Endothelial cell of umbilical vein (primary cell): Measurements from ENCODE around the gene TRAPPC11. TPM values are rescaled to one million over a fixed set of nuclear protein-coding genes. Genes with fewer than 3 reads are reported as not detected.

ENCODE experiments used
- BruUV-seq: library from RNA; stranded (reverse); fragments of 400-500 nt; replicated peaks from 2 replicates; lab custom pipeline; 2021; lab: Mats Ljungman, UMichigan
- CTCF ChIA-PET: fragments of 300-600, 350-600 bp; sonication (Branson Sonifier 250); formaldehyde crosslinking; loops from one replicate; lab custom pipeline; 2021; ENCODE audit warnings: antibody characterized with exemption, inconsistent platforms; lab: Charles Lee
- POLR2A ChIA-PET: fragments of 300-600, 350-600 bp; sonication (Branson Sonifier 250); formaldehyde crosslinking; loops from one replicate; lab custom pipeline; 2021; ENCODE audit warnings: antibody characterized with exemption, inconsistent platforms; lab: Charles Lee
- DNase-seq: peaks from one replicate; pipeline ENCODE4 v3.0.0-alpha.2; 2011; ENCODE audit warnings: low read depth, low spot score
- FAIRE-seq: peaks from 2 replicates; lab custom pipeline; 2011; peaks lifted over from hg19 to GRCh38; lab: Jason Lieb, UNC
- H2AFZ ChIP-seq: 2 replicates; pipeline ENCODE4 v1.6.0; 2012; ENCODE audit warnings: low read depth, low read length, control low read depth, inconsistent platforms
- H3K27ac ChIP-seq: 2 replicates; pipeline ENCODE4 v1.5.1; 2011; ENCODE audit warnings: low read depth, mild to moderate bottlenecking, control low read depth, low read length, moderate library complexity; ENCODE audit not compliant: insufficient read depth
- H3K27me3 ChIP-seq, 2 experiments: 2 replicates each; pipeline versions ENCODE4 v1.6.0 to v1.6.1; 2011; ENCODE audit warnings: low read length in 2 of 2, mixed read lengths in 1 of 2; ENCODE audit not compliant: control insufficient read depth in 2 of 2, insufficient read depth in 2 of 2
- H3K36me3 ChIP-seq, 2 experiments: 2 replicates in 1 of 2; 3 replicates in 1 of 2; pipeline ENCODE4 v1.5.1; 2011; ENCODE audit warnings: low read length in 2 of 2, mild to moderate bottlenecking in 1 of 2, moderate library complexity in 1 of 2; ENCODE audit not compliant: control insufficient read depth in 2 of 2, insufficient read depth in 2 of 2; ENCODE audit errors: extremely low read depth in 1 of 2
- H3K4me1 ChIP-seq: 3 replicates; pipeline ENCODE4 v1.5.1; 2011; ENCODE audit warnings: mild to moderate bottlenecking, low read length; ENCODE audit not compliant: control insufficient read depth, insufficient read depth; ENCODE audit errors: extremely low read depth
- H3K4me2 ChIP-seq: 2 replicates; pipeline ENCODE4 v1.6.1; 2011; ENCODE audit warnings: low read length, control low read depth, mixed read lengths; ENCODE audit not compliant: insufficient read depth
- H3K4me3 ChIP-seq, 3 experiments: fragments of 200-600 bp in 1 of 3; sonication (generic), shearing (Covaris generic) in 1 of 3; replicated peaks in 1 of 3; 2 replicates each; pipeline ENCODE4 v1.5.1; 2011 to 2016; ENCODE audit warnings: control low read depth in 3 of 3, low read length in 3 of 3, mild to moderate bottlenecking in 2 of 3, inconsistent platforms in 1 of 3, low read depth in 1 of 3, moderate library complexity in 1 of 3; ENCODE audit not compliant: insufficient read depth in 1 of 3
- H3K79me2 ChIP-seq: 2 replicates; pipeline ENCODE4 v1.6.0; 2012; ENCODE audit warnings: low read length, inconsistent platforms; ENCODE audit not compliant: control insufficient read depth, insufficient read depth
- H3K9ac ChIP-seq: replicated peaks from 2 replicates; pipeline ENCODE3; 2011; ENCODE audit warnings: low read length, control low read depth; ENCODE audit not compliant: insufficient read depth; ENCODE audit errors: extremely low read depth
- H3K9me1 ChIP-seq: replicated peaks from 3 replicates; pipeline ENCODE4 v1.6.0; 2011; ENCODE audit warnings: mild to moderate bottlenecking, low read length; ENCODE audit not compliant: control insufficient read depth, insufficient read depth; ENCODE audit errors: extremely low read depth
- H3K9me3 ChIP-seq: replicated peaks from 2 replicates; pipeline ENCODE4 v1.5.1; 2012; ENCODE audit warnings: low read length, inconsistent platforms; ENCODE audit not compliant: control insufficient read depth, insufficient read depth
- H4K20me1 ChIP-seq: replicated peaks from 2 replicates; pipeline ENCODE3; 2011; ENCODE audit warnings: mild to moderate bottlenecking, low read length; ENCODE audit not compliant: control insufficient read depth, insufficient read depth; ENCODE audit errors: extremely low read depth
- CTCF ChIP-seq, 2 donors: IDR thresholded peaks; 1 replicate in 1 of 2; 2 replicates in 1 of 2; pipeline ENCODE4 v1.5.1; 2011; ENCODE audit warnings: low read length in 2 of 2, mild to moderate bottlenecking in 2 of 2, moderate library complexity in 2 of 2, control low read depth in 1 of 2, inconsistent platforms in 1 of 2, low read depth in 1 of 2; ENCODE audit not compliant: insufficient read depth in 1 of 2; ENCODE audit errors: extremely low read depth in 1 of 2
- EZH2 ChIP-seq: IDR thresholded peaks from 2 replicates; pipeline ENCODE4 v1.6.1; 2012; ENCODE audit warnings: borderline replicate concordance, low read depth, mild to moderate bottlenecking, moderate library complexity, low read length, inconsistent platforms; ENCODE audit not compliant: severe bottlenecking
- FOS ChIP-seq: IDR thresholded peaks from 2 replicates; pipeline ENCODE4 v1.6.1; 2011; ENCODE audit warnings: mild to moderate bottlenecking, low read length, moderate library complexity, borderline replicate concordance; ENCODE audit not compliant: insufficient read depth
- GATA2 ChIP-seq: IDR thresholded peaks from 2 replicates; pipeline ENCODE4 v1.7.0; 2011; ENCODE audit warnings: low read depth, mild to moderate bottlenecking, moderate library complexity, mixed read lengths, low read length; ENCODE audit not compliant: insufficient read length, insufficient read depth
- JUN ChIP-seq: IDR thresholded peaks from 2 replicates; pipeline ENCODE4 v1.6.1; 2011; ENCODE audit warnings: borderline replicate concordance, low read depth; ENCODE audit not compliant: insufficient read length, insufficient read depth
- MAX ChIP-seq: IDR thresholded peaks from 2 replicates; pipeline ENCODE4 v1.6.1; 2011; ENCODE audit not compliant: insufficient read depth, insufficient read length
- MYC ChIP-seq: IDR thresholded peaks from one replicate; pipeline ENCODE4 v1.6.1; 2011; ENCODE audit warnings: mild to moderate bottlenecking, low read depth, low read length
- POLR2A ChIP-seq: IDR thresholded peaks from 2 replicates; pipeline ENCODE4 v1.6.1; 2012; ENCODE audit warnings: low read depth, mild to moderate bottlenecking, control low read depth, low read length
- POLR2AphosphoS5 ChIP-seq: IDR thresholded peaks from 2 replicates; pipeline ENCODE4 v1.6.1; 2012; ENCODE audit warnings: low read depth, mild to moderate bottlenecking, control low read depth, low read length, moderate library complexity; ENCODE audit not compliant: insufficient read depth
- dilution Hi-C: fragments of 300-500 bp; cut with MboI; formaldehyde crosslinking; loops from one replicate; pipeline ENCODE4 v1.15.0; 2019; ENCODE audit warnings: low sequenced_read_pairs; ENCODE audit not compliant: extremely low pct_ligation_motif_present
- intact Hi-C: fragments of 100-400 bp; cut with micrococcal nuclease; formaldehyde crosslinking; loops from one replicate; pipeline ENCODE4 v1.10.0; 2022
- polyA plus RNA-seq, 4 experiments: library from polyadenylated mRNA; depleted of rRNA in 3 of 4; stranded (reverse) in 3 of 4; unstranded in 1 of 4; fragments of >200 nt; gene quantifications; 2 replicates each; pipeline versions ENCODE4 v1.2.1 to v1.2.3, GENCODE V29; 2011 to 2012; ENCODE audit warnings: missing spikeins in 1 of 4
- total RNA-seq: library from RNA; stranded (reverse); gene quantifications from 2 replicates; pipeline ENCODE4 v1.2.3, GENCODE V29; 2021

The TRAPPC11 gene
- total and polyA plus RNA-seq, 2 donors (not counting 3 experiments of a cell fraction or from before 2014, with no cell fraction given) = 21.2 to 32.1 TPM

GRCh38 chr4:183686461-183686860, 27.4 kb downstream of the TRAPPC11 start:
- FAIRE-seq = no peak
- TF ChIP-seq MYC (no peak), FOS (no peak), EZH2 (no peak), POLR2AphosphoS5 (no peak), GATA2 (no peak)
- no peaks in the 10 kb centered on the region for H3K9me1 ChIP-seq
- no peaks in the 10 kb centered on the region for H3K27me3 ChIP-seq
- H3K79me2 ChIP-seq = no peaks in the 10 kb centered on the region
- H3K4me1 ChIP-seq = no peaks in the 10 kb centered on the region
- DNase-seq = no peak
- dilution Hi-C loops = no loop called here
- H4K20me1 ChIP-seq = no peaks in the 10 kb centered on the region
- peaks cover 0 to 14% of the 10 kb centered on the region in 2 experiments for H3K36me3 ChIP-seq
- intact Hi-C loops = no loop called here
- ChIA-PET CTCF (interaction anchor here (1.7 kb wide), 1 partner anchor 22 kb away, joined by 4 read pairs; no protein-coding TSS in a partner anchor), POLR2A (no interaction called here)
- no peak overlapping the region for H3K9ac ChIP-seq
- H3K9me3 ChIP-seq = no peaks in the 10 kb centered on the region
- no peak overlapping the region for H3K4me3 ChIP-seq
- H3K27ac ChIP-seq = no peak overlapping the region
- BruUV-seq = no TSS peak
- H2AFZ ChIP-seq = no peak overlapping the region
- no peak overlapping the region for H3K4me2 ChIP-seq

- Histone ChIP-seq H4K20me1 (no peaks in the 10 kb centered on the region), H2AFZ (no peak overlapping the region), H3K4me3 (no peak overlapping the region), H3K36me3 (peaks cover 7 to 20% of the 10 kb centered on the region in 2 experiments), H3K27ac (no peak overlapping the region), H3K9me1 (no peaks in the 10 kb centered on the region), H3K9me3 (no peaks in the 10 kb centered on the region), H3K4me2 (no peak overlapping the region), H3K27me3 (no peaks in the 10 kb centered on the region), H3K4me1 (no peaks in the 10 kb centered on the region), H3K9ac (no peak overlapping the region), H3K79me2 (no peaks in the 10 kb centered on the region)
- no peak for TF ChIP-seq FOS
- no peak for TF ChIP-seq CTCF (IDR thresholded peaks at IDR 0.05; ENCODE audit: extremely low read depth in 1 of 2, insufficient read depth in 1 of 2, low read depth in 1 of 2, low read length in 2 of 2)
- no peak for TF ChIP-seq EZH2
- no peak for TF ChIP-seq POLR2AphosphoS5
- no peak for TF ChIP-seq GATA2
- no peak for TF ChIP-seq MAX
- no peak for TF ChIP-seq JUN
- no peak for TF ChIP-seq MYC
- no peak for TF ChIP-seq POLR2A
- ChIA-PET CTCF (no interaction called here), POLR2A (no interaction called here)
- FAIRE-seq (no peak), DNase-seq (no peak)
- no TSS peak for BruUV-seq
- dilution Hi-C loops = no loop called here
- intact Hi-C loops = no loop called here
These were observed 29.1 kb downstream of the TRAPPC11 start for GRCh38 chr4:183688216-183688615.
